Suprapubic skin (tissue), 4 donors: ENCODE data around the gene NCAM1.

Source experiments
- POLR2A ChIP-seq, 2 donors: fragments of 450-650 bp; IDR thresholded peaks; one replicate each; pipeline ENCODE4 v1.6.1; 2017; ENCODE audit warnings: antibody characterized with exemption in 2 of 2, mild to moderate bottlenecking in 2 of 2, moderate library complexity in 2 of 2
- POLR2AphosphoS5 ChIP-seq, 3 donors: sonication (generic); formaldehyde crosslinking; IDR thresholded peaks; one replicate each; pipeline ENCODE4 v1.6.1; 2017; ENCODE audit warnings: antibody characterized with exemption in 3 of 3
- TF ChIP-seq, protein P1 (sequence below), 2 donors: fragments of 200-600 bp in 1 of 2; fragments of 450-650 bp in 1 of 2; sonication (generic) in 1 of 2; IDR thresholded peaks; one replicate each; pipeline ENCODE4 v1.5.1; 2016 to 2019; ENCODE audit warnings: antibody characterized with exemption in 2 of 2, mild to moderate bottlenecking in 1 of 2, moderate library complexity in 1 of 2

DNA sequence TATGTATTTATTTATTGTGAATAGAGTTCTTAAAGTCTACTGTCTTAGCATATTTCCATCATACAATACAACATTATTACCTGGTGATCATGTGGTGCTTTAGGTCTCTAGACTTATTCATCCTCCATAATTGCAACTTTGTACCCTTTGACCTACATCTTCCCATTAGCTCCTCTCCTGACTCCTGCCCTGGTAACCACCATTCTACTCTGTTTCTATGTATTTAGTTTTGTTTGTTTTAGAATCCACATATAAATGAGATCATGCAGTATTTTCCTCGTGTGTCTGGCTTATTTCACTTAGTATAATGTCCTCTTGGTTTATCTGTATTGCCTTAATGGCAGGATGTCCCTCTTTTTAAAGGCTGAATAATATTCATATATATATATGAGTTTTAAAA, 22.7 kb downstream of the NCAM1 start:
- TF ChIP-seq, protein P1, sequence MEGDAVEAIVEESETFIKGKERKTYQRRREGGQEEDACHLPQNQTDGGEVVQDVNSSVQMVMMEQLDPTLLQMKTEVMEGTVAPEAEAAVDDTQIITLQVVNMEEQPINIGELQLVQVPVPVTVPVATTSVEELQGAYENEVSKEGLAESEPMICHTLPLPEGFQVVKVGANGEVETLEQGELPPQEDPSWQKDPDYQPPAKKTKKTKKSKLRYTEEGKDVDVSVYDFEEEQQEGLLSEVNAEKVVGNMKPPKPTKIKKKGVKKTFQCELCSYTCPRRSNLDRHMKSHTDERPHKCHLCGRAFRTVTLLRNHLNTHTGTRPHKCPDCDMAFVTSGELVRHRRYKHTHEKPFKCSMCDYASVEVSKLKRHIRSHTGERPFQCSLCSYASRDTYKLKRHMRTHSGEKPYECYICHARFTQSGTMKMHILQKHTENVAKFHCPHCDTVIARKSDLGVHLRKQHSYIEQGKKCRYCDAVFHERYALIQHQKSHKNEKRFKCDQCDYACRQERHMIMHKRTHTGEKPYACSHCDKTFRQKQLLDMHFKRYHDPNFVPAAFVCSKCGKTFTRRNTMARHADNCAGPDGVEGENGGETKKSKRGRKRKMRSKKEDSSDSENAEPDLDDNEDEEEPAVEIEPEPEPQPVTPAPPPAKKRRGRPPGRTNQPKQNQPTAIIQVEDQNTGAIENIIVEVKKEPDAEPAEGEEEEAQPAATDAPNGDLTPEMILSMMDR (IDR thresholded peaks at IDR 0.05): no peak
- TF ChIP-seq POLR2AphosphoS5 (IDR thresholded peaks at IDR 0.05) (no peak), POLR2A (IDR thresholded peaks at IDR 0.05) (no peak)
